MCF 10A (cell line): ENCODE results near the gene WNT3. TPM values are rescaled to one million over a fixed set of nuclear protein-coding genes. Genes with fewer than 3 reads are reported as not detected.

ENCODE experiments used
- BruUV-seq: library from RNA; stranded (reverse); fragments of 400-500 nt; replicated peaks from 2 replicates; lab custom pipeline; 2021; lab: Mats Ljungman, UMichigan
- CTCF ChIA-PET: fragments of 300-600 bp; sonication (Branson Sonifier 250); formaldehyde crosslinking; extraction: SDS; loops from one replicate; lab custom pipeline; 2021; ENCODE audit warnings: antibody characterized with exemption, inconsistent platforms; lab: Yijun Ruan, JAX
- POLR2A ChIA-PET: fragments of 300-600, 350-650 bp; sonication (Branson Sonifier 250); formaldehyde crosslinking; extraction: SDS; loops from one replicate; lab custom pipeline; 2020; ENCODE audit warnings: antibody characterized with exemption, inconsistent platforms; lab: Yijun Ruan, JAX
- DNase-seq: peaks from one replicate; pipeline ENCODE4 v3.0.0-alpha.2; 2018; ENCODE audit not compliant: unreplicated experiment
- H3K27ac Mint-ChIP-seq: one replicate; pipeline ENCODE4 v1.8.0; 2022; ENCODE audit warnings: mild to moderate bottlenecking, low read depth, mixed read lengths; ENCODE audit not compliant: unreplicated experiment
- H3K27me3 Mint-ChIP-seq: one replicate; pipeline ENCODE4 v1.8.0; 2022; ENCODE audit warnings: mixed read lengths; ENCODE audit not compliant: insufficient read depth, unreplicated experiment
- H3K36me3 Mint-ChIP-seq: one replicate; pipeline ENCODE4 v1.8.0; 2022; ENCODE audit warnings: mild to moderate bottlenecking, moderate library complexity, mixed read lengths; ENCODE audit not compliant: insufficient read depth, unreplicated experiment
- H3K4me1 Mint-ChIP-seq: one replicate; pipeline ENCODE4 v1.8.0; 2022; ENCODE audit warnings: mixed read lengths; ENCODE audit not compliant: insufficient read depth, unreplicated experiment
- H3K4me3 Mint-ChIP-seq: one replicate; pipeline ENCODE4 v1.8.0; 2022; ENCODE audit warnings: mild to moderate bottlenecking, moderate library complexity, mixed read lengths; ENCODE audit not compliant: unreplicated experiment
- H3K9me3 Mint-ChIP-seq: one replicate; pipeline ENCODE4 v1.8.0; 2022; ENCODE audit warnings: mixed read lengths; ENCODE audit not compliant: unreplicated experiment
- intact Hi-C: fragments of 100-400 bp; cut with micrococcal nuclease; formaldehyde crosslinking; loops from 2 replicates; pipeline ENCODE4 v1.14.1; 2022
- total RNA-seq: library from RNA; stranded (reverse); gene quantifications from 2 replicates; pipeline ENCODE4 v1.2.3, GENCODE V29; 2022
- TF ChIP-seq, protein P1 (sequence below): fragments of 200-600 bp; IDR thresholded peaks from one replicate; pipeline ENCODE4 v1.8.0; 2022; ENCODE audit warnings: antibody characterized with exemption, mild to moderate bottlenecking; ENCODE audit not compliant: unreplicated experiment

The WNT3 gene
- total RNA-seq, 1 experiment from 2014 or later = 2.4 TPM

DNA sequence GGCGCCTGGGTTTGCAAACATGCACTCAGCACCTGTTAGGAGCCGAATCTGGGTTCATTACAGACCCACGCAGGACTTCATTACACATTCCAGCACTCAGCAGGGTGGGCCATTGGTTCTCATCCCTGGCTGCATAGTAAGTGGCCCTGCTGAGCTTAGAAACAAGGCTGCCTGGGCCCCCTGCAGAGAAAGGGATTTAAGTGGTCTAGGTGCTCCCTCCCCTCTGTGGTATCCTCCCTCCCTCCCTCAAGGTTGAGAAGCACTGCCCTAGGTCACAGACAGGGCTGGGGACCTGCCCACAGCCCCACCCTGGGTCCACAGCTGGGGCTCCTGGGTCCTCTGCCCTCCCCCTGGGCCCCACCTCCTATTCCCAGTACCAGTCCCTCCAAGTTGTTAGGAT, 28.3 kb downstream of the WNT3 start:
- Mint-ChIP-seq H3K27ac (no peak overlapping the region), H3K9me3 (no peaks in the 10 kb centered on the region), H3K27me3 (peaks cover 26% of the 10 kb centered on the region), H3K4me3 (no peak overlapping the region), H3K4me1 (no peaks in the 10 kb centered on the region), H3K36me3 (no peaks in the 10 kb centered on the region)
- ChIA-PET POLR2A (no interaction called here), CTCF (no interaction called here)
- no peak for DNase-seq
- intact Hi-C loops = no loop called here
- TF ChIP-seq, protein P1, sequence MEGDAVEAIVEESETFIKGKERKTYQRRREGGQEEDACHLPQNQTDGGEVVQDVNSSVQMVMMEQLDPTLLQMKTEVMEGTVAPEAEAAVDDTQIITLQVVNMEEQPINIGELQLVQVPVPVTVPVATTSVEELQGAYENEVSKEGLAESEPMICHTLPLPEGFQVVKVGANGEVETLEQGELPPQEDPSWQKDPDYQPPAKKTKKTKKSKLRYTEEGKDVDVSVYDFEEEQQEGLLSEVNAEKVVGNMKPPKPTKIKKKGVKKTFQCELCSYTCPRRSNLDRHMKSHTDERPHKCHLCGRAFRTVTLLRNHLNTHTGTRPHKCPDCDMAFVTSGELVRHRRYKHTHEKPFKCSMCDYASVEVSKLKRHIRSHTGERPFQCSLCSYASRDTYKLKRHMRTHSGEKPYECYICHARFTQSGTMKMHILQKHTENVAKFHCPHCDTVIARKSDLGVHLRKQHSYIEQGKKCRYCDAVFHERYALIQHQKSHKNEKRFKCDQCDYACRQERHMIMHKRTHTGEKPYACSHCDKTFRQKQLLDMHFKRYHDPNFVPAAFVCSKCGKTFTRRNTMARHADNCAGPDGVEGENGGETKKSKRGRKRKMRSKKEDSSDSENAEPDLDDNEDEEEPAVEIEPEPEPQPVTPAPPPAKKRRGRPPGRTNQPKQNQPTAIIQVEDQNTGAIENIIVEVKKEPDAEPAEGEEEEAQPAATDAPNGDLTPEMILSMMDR = no peak
- BruUV-seq = no TSS peak

DNA sequence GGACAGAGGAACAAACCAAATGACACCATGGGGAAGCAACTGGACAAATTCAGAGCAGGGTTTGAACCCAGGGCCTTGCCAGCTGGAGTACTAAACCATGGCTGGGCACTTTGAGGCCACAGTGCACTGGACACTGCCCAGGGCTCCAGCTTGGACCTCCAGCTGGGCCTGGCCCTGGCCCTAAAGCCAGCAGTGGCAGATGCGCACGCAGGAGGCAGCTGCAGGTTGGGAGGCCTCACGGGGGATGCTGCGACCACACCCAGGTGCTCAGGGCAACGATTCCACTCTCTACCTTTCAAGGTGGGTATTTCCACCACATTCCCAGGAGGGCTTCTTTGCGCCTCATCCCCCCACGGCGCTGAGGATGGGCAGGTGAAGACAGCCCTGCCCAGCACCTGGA, 28.9 kb downstream of the WNT3 start:
- TF ChIP-seq, protein P1 = no peak
- no TSS peak for BruUV-seq
- Mint-ChIP-seq H3K36me3 (no peaks in the 10 kb centered on the region), H3K4me3 (no peak overlapping the region), H3K27me3 (peaks cover 26% of the 10 kb centered on the region), H3K4me1 (no peaks in the 10 kb centered on the region), H3K27ac (no peak overlapping the region), H3K9me3 (no peaks in the 10 kb centered on the region)
- ChIA-PET POLR2A (interaction anchor here (0.6 kb wide), 1 partner anchor 1420 kb away, joined by 5 read pairs; no protein-coding TSS in a partner anchor), CTCF (no interaction called here)
- no peak for DNase-seq
- intact Hi-C loops = no loop called here

- no TSS peak for BruUV-seq
- DNase-seq = no peak
- H3K9me3 Mint-ChIP-seq = no peaks in the 10 kb centered on the region
- TF ChIP-seq, protein P1 = no peak
- H3K27me3 Mint-ChIP-seq = peaks cover 19% of the 10 kb centered on the region
- intact Hi-C loops = no loop called here
- H3K4me3 Mint-ChIP-seq = no peak overlapping the region
- CTCF ChIA-PET = no interaction called here
- H3K27ac Mint-ChIP-seq = no peak overlapping the region
- POLR2A ChIA-PET = no interaction called here
- H3K36me3 Mint-ChIP-seq = no peaks in the 10 kb centered on the region
- no peaks in the 10 kb centered on the region for H3K4me1 Mint-ChIP-seq
Measured at GRCh38 chr17:46788796-46789195, 29.7 kb downstream of the WNT3 start.

DNA sequence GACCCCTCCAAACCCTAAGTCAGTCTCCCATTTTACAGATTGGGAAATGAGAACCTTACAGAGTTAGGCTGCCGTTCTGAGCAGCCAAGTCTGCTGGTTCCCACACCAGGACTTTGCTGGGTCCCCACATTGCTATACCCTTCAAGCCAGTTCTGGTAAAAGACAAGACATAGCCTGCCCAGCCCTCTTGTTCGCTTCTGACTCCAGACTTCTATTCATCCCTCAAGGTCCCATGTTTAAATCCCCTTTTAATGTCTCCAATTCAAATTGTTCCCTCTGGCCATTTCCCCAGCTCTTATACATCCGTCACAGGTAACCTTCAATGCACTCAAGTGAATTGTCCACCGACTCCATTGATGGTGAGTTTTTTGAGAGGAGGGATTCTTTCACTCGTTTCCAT, 30.2 kb downstream of the WNT3 start:
- POLR2A ChIA-PET = no interaction called here

More for the DNA sequence above, 30.2 kb downstream of the WNT3 start:
- H3K36me3 Mint-ChIP-seq = no peaks in the 10 kb centered on the region
- BruUV-seq = no TSS peak
- CTCF ChIA-PET = no interaction called here
- intact Hi-C loops = no loop called here
- H3K9me3 Mint-ChIP-seq = no peaks in the 10 kb centered on the region
- no peak for DNase-seq
- no peaks in the 10 kb centered on the region for H3K4me1 Mint-ChIP-seq
- no peak overlapping the region for H3K4me3 Mint-ChIP-seq
- H3K27ac Mint-ChIP-seq = no peak overlapping the region
- TF ChIP-seq, protein P1 = no peak
- peaks cover 15% of the 10 kb centered on the region for H3K27me3 Mint-ChIP-seq
